Posterior vena cava (tissue), 2 donors: ENCODE measurements around the gene RAB3A. TPM values are rescaled to one million over a fixed set of nuclear protein-coding genes. Genes with fewer than 3 reads are reported as not detected.
A peak's percentile ranks its signal among the peaks of the same experiment; 100 is the strongest.

Experiments used
- DNase-seq: peaks from one replicate; pipeline ENCODE4 v3.0.0-alpha.2; 2020; ENCODE audit warnings: low spot score
- intact Hi-C, 2 donors: fragments of 100-400 bp; cut with DNase I; formaldehyde crosslinking; loops; one replicate each; pipeline versions ENCODE4 v1.14.1 to v1.14.2; 2022 to 2023
- long read RNA-seq, 2 donors: library from polyadenylated mRNA; unstranded; transcript quantifications; one replicate each; pipeline ENCODE4 v2.0.0, GENCODE V29; 2020 to 2021
- total RNA-seq, 2 donors: library from RNA; stranded (reverse); fragmentation: NEBNext Ultra II Directional; extraction: Animal tissue kit (Norgen Biotek cat#: 25700); gene quantifications; one replicate each; pipeline ENCODE4 v1.2.1, GENCODE V29; 2021
- donor health status: DM: yes; HTN: yes; CAD: no.
- donor health status: DM: yes; HTN: yes; CAD: no.

The RAB3A gene, protein sequence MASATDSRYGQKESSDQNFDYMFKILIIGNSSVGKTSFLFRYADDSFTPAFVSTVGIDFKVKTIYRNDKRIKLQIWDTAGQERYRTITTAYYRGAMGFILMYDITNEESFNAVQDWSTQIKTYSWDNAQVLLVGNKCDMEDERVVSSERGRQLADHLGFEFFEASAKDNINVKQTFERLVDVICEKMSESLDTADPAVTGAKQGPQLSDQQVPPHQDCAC
- 1 to 10 TPM; 1.9 to 2.9 TPM for total RNA-seq
- long read RNA-seq, donor 1 = 0 reads
- long read RNA-seq, donor 2 = 0 reads

DNA sequence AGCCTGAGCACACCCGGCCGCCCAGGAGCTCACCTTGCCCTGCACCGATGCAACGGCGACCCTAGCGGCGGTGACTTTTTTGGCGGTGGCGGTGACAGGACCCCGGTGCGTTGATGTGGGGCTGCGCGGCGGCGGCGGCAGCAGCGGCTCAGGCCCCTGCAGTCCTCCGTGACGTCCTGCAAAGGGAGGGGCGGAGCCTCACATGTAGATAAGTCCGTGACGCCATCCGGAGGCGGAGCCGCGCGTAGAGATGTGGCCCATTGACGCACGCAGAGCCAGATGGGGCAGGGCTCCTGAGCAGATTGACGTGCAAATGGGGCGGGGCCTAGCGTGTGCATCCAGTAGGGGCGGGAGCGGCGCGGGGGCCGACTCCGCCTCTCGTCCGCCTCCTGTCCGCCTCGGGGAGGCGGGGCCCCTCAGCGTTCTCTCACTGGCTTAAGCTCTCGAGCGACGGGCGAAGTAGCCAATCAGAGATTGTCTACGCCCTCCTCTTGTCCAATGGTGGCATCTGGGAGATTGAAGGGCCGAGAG is at the start of gene RAB3A:
RAB3A (minus strand) TSS at position 180 of the 531 bp plus-strand sequence. CDS start 1,302 bp downstream, outside the sequence.
- peak; percentile 100 for DNase-seq
- intact Hi-C loops = loop anchor here in 1 of 2 donors (10.0 kb wide), 1 partner anchor 51 kb away; a partner anchor contains a TSS

DNA sequence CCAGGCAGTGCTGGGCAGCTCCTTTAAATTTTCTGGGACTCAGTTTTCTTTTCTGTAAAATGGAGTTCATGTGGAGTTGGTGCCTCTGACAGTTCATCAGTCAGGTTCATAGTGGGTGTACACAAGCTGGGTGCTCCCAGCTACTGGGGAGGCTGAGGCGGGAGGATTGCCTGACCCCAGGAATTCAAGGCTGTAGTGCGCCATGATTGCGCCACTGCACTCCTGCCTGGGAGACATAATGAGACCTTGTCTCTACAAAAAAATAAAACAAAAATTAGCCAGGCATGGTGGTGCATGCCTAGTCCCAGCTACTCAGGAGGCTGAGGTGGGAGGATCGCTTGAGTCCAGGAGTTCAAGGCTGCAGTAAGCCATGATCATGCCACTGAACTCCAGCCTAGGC is 49.3 kb upstream of the RAB3A start:
- intact Hi-C loops = loop anchor here (5.0 to 10.0 kb wide), 3 partner anchors 41 to 141 kb away; partner anchors contain the start of gene RAB3A (in 1 of the 2)
- no peak for DNase-seq

DNA sequence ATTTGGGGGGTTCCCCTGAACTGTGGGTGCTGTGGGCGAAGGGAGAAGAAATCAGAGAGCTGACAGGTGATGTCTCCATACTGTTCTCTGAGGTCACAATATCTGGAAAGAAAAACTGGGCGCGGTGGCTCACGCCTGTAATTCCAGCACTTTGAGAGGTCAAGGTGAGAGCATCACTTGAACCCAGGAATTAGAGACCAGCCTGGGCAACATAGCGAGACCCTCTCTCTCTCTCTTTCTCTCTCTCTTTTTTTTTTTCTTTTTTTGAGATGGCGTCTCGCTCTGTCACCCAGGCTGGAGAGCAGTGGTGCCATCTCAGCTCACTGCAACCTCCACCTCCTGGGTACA is 48.5 kb upstream of the RAB3A start:
- intact Hi-C loops = loop anchor here (1.0 to 10.0 kb wide), 4 partner anchors 20 to 140 kb away; partner anchors contain the start of gene RAB3A (in 1 of the 2)
- no peak for DNase-seq

DNA sequence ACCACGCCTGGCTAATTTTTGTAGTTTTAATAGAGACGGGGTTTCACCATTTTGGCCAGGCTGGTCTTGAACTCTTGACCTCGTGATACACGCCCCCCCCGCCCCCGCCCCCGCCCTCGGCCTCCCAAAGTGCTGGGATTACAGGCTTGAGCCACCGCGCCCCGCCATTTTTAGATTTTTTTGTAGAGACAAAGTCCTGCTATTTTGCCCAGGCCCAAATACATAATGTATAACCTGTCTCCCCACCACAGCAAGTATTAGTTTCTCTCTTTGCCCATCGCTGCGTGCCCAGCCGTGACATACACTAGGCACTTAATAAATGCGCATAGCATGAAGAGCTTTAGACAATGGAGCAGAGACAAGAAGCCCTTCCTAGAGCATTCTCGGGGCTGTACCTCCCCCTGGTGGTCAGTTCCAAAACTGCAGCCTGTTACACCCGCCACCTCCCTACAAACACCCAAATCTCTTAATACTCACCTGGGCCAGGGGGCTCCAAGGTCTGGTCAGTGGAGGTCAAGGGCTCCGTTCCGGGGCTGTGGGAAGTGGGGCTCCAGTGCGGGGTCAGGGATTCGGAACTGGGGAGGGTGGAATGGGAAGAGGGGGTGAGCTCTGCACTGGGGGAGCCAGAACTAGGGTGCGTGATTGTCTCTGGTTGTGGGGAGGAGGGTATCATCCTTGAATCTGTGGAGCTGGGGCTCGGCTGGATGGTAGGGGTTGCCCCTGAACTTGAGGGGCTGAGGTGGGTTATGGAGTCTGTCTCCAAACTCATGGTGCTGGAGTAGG is 47.9 kb upstream of the RAB3A start:
- DNase-seq = peak; percentile 91
- intact Hi-C loops = loop anchor here (1.0 to 10.0 kb wide), 4 partner anchors 21 to 139 kb away; partner anchors contain the start of gene RAB3A (in 1 of the 2)

DNA sequence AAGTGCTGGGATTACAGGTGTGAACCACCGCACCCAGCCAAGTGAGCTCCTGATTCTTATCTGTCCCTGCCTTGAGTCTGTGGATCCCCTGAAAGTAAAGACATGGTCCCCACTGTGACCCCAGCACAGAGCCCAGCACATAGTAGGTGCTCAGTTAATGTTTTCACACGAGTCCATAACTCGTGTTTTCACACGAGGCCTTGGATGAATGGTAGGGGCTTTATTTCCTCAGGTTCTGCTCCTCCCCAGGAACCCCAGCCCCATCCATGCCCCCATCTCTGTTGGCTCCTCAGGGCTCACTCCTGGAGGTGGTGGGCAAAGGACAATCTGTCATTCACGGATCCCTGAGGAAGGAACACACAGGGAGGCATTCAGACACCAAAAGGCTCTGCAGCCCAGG is 46.0 kb upstream of the RAB3A start:
- intact Hi-C loops = loop anchor here (5.0 to 10.0 kb wide), 3 partner anchors 38 to 138 kb away; partner anchors contain the start of gene RAB3A (in 1 of the 2)
- DNase-seq = no peak

DNA sequence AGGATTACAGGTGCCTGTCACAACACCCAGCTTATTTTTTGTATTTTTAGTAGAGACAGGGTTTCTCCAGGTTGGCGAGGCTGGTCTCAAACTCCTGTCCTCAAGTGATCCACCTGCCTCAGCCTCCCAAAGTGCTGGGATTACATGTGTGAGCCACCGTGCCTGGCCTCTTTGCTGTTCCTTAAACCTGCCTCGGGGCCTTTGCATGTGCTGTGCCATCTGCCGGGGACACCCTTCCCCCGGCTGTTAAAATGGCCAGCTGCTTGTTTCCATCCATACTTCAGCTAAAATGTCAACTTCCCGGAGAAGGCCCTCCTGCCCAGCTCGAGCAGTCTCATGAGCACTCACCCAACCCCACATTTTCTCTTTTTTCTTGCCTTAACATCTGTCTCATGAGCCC is 41.5 kb upstream of the RAB3A start:
- DNase-seq = no peak
- intact Hi-C loops = no loop called here

DNA sequence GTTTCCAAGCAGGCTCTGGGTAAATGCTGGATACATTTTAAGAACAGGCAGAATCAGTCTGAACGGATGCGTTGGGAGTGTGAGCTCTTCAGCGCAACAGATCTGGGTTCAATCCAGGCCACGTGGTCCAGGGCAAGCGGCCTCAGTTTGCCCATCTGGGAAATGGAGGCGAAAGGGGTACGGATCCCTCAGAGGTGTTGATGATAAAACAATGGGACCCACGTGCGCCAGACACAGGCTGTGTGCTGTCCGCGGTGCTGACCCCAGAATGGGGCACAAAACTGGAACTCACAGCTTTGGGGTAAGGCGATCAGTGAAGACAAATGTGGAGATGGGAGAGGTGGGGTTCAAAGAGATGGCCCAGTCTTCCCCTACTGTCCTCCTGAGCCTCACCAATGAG is 35.5 kb upstream of the RAB3A start:
- no peak for DNase-seq
- intact Hi-C loops = no loop called here

DNA sequence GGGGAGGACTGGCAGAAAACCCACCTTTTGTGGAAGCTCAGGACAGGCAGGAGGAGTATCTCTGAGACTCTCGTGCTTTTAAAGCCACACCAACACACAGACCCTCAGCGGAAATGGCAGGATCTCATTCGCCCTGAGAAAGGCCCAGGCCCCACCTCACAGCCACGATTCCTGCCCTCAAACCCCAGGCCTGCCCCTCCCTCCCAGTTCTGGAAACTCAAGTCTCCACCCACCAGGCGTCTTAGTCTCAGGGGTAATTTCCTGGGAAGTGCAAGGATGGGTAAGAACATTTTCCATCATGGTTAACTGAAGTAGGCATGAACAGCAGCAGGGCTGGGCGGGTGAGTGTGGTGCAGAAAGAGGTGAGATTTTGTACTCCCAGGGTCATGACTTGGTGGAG is 30.4 kb upstream of the RAB3A start:
- no peak for DNase-seq
- intact Hi-C loops = no loop called here

DNA sequence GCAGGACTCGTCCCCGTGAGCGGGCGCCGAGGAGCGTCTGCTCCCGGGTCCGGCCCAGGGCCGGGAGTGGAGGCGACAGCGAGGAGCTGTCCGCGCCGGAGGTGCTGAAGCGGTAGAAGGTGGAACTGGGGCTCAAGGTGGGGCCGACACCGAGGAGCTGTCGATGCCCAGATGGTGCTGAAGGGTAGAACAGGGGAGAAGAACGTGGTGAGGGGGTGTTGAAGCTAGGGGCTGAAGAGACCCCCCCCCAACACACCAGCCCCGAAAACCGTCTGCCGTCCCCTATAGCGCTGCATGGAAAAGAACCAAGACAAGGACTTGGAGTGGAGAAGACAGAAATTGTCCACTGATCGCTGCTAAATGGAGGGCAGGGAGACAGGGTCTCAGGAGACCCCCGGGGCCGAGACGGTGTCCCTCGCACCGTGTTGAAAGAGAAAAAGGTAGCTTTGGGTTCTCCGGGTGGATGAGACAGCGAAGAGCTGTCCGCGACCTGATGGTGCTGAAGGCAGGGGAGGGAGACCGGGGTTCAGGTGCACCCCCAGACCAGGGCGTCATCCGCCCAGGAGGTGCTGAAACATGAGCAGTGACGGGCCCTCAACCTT is 29.5 kb upstream of the RAB3A start:
- intact Hi-C loops = no loop called here
- no peak for DNase-seq

DNA sequence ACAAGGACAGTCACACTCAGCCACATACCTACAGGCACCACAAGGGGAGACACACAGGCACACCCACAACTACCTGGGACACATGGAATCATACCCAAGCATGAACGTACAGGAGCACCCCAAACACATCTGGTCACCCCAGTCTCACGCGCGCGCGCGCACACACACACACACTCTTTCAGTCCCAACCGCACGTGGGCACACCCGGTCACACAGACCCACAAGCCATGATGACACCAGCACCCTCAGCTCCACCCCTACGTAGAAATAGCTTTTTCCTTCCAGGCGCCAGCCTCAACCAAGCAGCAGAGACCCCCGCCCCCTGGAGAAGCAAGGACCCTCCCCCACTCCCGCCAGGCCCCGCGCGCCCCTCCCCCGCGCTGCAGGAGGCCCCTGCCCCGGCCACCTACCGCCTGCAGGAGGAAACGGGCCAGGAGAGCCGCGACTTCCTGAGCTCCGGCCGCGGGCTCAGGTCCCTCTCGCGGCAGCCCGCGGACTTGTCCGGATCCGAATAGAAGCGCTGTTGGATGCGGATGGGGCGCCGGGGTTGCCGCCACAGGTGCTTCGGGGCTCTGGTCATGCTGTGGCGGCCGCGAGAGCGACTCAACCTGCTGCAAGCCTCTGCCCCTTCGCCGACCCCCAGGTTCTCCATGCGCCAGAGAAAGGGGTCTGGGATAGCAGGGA is 28.8 kb upstream of the RAB3A start:
- DNase-seq = no peak
- intact Hi-C loops = no loop called here

DNA sequence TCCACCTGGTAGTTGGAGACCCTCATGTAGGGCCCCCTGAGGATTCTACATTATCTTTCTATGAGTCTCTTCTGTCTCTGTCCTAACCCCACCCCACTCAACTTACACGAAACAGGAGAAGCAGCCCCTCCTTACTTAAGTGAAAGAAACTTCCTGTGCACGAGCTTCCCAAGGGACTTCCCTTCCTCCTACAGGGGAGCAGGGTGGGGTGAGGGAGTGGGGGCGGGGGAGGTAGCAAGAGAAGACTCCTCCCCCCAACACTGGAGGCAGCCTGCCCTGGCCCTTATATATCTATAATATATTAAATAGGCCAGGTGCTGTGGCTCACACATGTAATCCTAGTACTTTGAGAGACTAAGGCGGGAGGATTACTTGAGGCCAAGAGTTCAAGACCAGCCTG is 27.9 kb upstream of the RAB3A start:
- no peak for DNase-seq
- intact Hi-C loops = no loop called here

DNA sequence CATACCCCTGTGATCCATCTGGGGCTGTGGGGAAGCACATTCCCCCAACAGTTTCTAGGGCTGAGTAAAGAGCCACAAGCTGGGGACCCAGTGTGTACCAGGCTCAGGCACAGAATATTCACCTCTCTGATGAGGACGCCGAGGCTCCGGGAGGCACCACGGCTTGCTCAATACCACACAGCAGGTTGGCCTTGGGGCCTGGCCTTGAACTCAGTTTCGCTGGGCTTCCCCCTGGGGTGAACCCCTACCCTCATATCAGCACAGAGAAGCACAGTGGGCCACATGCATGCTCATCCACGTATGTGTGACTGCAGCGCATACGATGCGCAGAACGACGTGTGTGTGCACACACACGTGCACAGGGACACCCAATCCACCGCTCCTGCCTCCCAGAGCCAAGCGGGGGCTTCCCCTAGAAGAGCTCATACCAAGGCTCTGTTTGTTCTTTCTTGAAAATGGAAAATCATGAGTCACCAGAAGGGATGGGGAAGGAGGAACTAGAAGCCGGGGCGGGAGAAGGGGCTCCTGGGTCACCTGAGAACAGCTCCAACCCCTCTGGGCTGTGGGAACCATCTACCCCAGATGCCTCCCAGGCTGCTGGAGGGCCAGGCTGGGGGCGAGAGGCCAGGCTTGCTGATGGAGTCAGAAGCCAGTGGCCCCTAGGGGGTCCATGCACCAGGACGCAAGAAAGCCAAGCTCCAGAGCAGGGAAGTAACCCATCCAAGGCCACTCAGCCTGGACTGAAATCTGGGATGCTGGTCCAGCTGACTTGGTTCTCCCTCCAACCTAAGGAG is 27.3 kb upstream of the RAB3A start:
- intact Hi-C loops = no loop called here
- no peak for DNase-seq

DNA sequence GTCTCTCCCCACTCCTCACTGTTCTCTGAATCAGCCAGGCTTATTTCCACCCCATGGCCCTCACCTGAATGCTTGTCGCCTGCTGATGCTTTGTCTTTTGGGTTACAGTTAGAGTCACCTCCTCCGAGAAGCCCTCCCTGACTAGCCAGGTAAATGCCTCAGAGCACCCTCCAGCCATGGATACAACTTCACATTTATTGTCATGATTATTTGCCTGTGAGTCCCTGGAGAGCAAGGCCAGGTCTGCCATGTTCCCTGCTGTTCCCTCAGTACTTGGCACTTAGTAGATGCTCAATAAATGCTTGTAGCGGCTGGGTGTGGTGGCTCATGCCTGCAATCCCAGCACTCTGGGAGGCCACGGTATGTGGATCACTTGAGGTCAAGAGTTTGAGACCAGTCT is 26.1 kb upstream of the RAB3A start:
- intact Hi-C loops = no loop called here

DNA sequence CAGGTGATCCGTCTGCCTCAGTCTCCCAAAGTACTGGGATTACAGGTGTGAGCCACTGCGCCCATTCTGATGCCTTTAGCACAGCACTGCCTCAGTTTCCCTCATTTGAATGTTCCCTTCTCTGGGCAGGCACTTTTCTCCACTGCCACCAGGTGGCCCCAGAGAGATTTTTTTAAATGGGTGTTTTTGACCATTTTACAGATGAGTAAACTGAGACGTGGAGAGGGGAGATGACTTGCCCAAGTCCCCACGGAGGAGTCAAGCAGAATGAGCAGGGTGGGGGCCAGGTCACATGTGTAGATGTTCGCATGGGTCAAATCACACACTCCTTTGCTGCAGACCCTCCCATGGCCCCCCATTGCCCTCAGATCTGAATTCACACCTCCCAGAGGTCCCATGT is 25.6 kb upstream of the RAB3A start:
- no peak for DNase-seq
- intact Hi-C loops = no loop called here

More for the DNA sequence above, 26.1 kb upstream of the RAB3A start:
- no peak for DNase-seq

DNA sequence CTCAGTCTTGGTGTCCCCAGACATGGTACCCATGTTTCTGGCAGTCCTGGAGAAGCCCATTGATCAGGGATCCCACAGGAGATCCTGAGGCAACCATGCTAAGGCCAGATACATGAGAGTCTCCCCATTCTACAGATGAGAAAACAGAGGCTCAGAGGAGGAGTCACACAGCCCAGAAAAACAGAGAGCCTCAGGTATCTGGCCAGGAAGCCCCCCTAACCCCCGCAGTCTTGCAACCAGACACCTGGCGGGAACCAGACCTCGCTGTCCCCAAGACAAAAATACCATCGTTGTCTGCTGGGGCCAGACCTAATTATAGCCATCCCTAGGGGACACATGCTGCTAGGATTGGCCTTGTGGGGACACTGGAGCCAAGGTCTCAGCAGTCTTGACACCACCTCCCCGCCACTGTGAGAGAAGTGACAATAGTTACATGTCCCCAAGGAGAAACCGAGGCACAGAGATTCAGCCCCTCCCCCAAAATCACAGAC is 24.0 kb upstream of the RAB3A start:
- DNase-seq = no peak
- intact Hi-C loops = no loop called here

DNA sequence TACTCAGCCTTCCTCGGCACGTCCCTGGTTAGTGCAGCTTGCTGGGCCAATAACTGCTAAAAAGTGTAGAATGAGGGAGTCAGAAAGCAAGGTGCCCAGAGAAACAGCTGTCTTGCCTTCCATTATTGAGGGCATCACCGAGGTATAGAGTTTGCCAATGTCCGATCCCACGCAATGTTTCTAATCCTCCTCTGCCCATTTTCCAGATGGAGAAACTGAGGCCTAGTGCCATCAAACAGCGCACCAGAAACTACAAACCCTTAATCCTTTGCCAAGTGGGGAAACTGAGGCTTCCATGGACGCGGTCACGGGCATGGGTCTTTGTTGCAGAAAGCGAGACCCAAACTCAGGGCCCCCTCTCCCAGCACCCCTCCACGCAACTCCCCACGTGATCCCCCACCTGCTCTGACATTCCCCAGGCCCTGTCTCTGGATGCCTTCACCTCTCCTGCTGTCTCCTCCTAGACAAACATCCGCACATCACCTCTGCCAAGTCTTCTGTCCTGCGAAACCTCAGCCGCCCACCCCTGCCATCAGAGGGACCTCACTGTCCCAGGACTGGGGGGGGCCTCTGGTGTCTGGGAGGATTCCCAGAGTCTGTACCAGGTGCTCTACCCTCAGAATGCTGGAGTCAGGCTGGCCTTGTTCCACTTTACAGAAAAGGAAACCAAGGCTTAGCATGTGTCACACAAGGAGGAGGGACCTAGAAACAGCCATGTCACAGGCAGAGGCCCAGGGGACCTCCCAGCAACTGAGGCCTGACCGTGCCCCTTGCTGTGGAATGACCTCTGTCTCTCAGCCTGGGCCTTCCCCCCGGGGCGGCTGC is 23.3 kb upstream of the RAB3A start:
- no peak for DNase-seq
- intact Hi-C loops = no loop called here

DNA sequence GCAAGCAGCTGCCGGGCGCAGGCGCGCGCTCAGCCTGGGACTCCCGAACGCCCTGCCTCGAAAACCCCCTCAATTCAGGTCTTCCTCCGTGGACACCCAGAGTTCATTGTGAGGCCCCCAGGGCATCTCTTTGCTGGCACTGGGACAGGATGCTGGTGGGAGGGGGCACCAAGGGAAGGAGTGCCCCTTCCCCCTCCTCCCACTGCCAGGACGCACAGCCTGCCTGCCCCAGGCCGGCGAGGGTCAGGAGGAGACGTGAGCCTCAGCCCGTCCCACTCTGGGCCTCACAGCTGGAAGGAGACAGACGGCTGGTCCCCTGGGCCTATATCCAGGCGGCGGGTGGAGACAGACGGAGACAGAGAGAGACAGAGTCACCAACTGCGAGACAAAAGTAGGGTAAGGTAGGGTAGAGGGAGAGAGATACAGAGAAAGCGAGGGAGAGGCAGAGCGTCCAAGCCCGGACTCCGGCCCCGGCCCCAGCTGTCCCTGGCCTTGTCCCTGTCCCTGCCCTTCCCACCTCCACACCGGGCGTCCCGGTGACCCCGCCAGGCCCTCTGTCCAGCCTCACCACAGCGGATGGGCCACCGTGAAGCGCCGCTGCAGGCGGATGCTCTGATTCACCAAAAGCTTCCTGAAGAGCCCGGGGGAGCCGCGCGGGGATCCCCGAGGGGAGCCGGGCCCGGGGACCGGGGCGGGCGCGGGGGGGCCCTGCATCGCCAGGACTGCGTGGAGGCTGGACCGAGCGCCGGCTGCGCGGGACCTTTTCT is 22.0 kb upstream of the RAB3A start, which contains the start of gene PDE4C:
PDE4C (minus strand) TSS at position 737 of the 767 bp plus-strand sequence; CDS start at position 714, 23 bp downstream.
- intact Hi-C loops = no loop called here

More for the DNA sequence above, 22.0 kb upstream of the RAB3A start, which contains the start of gene PDE4C:
- no peak for DNase-seq
